Ramos (cell line): Measurements from ENCODE around the gene C2CD4B.

ENCODE experiments used
- in situ Hi-C: fragments of 300-500 bp; cut with MboI; formaldehyde crosslinking; loops from one replicate; pipeline ENCODE4 v1.14.3; 2022; ENCODE audit warnings: low sequenced_read_pairs; ENCODE audit not compliant: unreplicated experiment

The C2CD4B gene, protein sequence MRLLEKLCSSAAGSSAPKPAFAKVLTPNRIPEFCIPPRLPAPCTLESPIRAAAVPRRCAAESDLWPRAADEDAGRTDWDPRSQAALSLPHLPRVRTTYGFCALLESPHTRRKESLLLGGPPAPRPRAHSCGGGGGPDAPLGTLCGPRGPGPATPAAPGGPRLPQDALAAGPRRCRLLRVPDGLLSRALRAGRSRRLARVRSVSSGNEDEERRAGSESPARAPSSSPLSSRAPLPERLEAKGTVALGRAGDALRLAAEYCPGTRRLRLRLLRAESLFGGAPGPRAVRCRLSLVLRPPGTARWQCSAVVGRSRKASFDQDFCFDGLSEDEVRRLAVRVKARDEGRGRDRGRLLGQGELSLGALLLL

DNA sequence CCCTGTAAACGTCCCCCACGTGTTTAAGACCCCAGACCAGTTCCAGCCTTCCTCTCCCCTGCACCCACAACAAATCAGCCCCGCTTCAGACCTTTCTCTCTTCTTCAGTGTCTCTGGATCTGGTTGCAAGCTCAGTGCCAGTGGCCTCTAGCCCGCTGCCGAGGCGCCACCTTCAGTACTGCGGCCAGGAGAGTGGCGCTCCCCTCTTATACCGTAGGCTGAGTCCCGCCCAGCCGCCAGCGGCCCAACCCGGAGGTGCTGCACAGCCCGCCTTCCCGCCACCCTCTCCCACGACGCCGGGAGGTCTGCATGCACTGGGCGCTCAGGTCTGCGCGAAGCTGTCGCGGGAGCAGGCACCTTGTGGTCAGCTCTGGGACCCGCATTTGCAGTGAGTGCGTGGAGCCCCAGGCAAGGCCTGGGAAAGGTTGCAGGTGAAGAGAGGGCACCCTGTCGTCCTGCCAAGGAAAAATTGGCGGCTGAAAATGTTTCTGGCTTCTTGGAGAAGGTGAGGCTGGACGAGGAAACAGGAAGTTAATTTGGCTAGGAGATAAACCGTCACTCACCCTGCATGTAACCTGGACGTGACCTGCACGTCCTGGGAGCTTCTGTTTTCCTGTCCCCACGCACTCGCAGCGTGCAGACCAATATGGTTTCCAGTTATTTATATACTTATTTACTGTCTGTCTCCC is at the start of gene C2CD4B:
Gene C2CD4B, minus strand, starts transcription at position 182 of the 689 bp plus-strand sequence. CDS start 301 bp downstream, outside the sequence.
- in situ Hi-C loops = no loop called here

- in situ Hi-C loops = no loop called here
Observed at GRCh38 chr15:62212741-62213140, 47.7 kb upstream of the C2CD4B start.

- in situ Hi-C loops = no loop called here
Observed at GRCh38 chr15:62211348-62211747, 46.3 kb upstream of the C2CD4B start.

GRCh38 chr15:62209821-62210220 is 44.7 kb upstream of the C2CD4B start:
- in situ Hi-C loops = no loop called here

- in situ Hi-C loops = no loop called here
Observed at GRCh38 chr15:62209322-62209721, 44.2 kb upstream of the C2CD4B start.

DNA sequence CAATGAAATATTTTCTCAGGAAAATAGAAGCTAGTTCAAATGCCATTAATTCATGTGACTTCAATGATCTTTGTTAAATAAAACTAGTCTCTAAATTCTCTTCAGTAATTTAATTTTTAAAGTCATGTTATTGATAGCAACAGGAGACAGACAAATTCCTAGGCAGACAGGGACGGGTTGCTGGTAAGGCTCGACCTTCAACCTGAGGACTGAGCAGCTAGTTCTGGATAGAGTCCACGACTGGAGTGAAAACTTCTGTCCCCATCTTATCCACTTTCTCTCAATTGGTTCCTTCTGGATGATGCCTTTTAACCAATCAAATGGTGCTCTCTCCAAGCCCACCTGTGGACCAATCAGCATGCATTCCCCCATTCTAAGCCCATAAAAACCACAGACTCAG is 43.8 kb upstream of the C2CD4B start:
- in situ Hi-C loops = no loop called here

DNA sequence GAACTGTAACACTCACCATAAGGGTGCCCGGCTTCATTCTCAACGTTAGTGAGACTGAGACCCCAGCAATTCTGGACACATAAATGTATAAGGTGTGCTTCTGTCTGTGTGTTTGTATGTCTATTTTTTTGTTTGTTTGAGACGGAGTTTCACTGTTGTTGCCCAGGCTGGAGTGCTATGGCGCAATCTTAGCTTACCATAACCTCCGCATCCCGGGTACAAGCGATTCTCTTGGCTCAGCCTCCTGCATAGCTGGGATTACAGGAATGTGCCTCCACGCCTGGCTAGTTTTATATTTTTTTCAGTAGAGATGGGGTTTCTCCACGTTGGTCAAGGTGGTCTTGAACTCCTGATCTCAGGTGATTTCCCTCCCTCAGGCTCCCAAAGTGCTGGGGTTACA is 43.3 kb upstream of the C2CD4B start:
- in situ Hi-C loops = no loop called here

DNA sequence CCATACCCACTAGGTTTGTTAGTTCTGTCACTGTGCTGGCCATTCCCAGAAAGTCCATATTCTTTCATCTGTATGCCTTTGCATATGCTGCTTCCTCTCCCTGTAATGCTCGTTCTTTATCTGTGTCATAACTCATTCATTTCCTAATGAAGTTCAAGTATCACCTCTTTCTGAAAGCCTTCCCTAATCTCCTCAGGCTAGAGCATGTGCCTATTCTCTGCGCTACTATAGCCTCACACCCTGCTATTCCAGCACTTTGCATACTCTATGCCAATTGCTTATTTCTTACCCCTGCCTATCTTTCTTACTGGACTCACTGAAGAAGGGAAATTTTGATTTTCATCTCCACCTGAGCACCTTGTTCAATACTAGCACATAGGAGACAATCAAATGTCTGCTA is 25.6 kb upstream of the C2CD4B start:
- in situ Hi-C loops = no loop called here

- in situ Hi-C loops = no loop called here
Observed at GRCh38 chr15:62190274-62190673, 25.2 kb upstream of the C2CD4B start.

DNA sequence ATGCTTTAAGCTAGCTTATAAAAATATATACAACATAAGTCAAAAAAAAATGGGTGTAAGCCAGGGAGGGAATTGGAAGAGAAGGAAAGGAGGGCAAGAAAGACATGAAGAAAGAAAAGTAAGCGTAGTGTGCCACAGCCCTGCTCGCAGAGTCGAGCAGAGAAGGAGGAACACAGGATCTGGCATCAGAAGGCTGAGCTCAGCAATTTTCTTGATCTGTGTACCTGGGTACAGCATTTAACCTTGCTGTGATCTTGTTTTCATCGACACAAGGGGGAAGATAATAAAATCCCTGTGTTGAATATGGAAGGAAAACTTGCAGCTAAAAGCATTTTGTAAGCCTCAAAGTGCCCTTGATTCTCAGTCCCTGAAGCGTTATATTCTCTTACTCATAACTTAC is 23.7 kb upstream of the C2CD4B start:
- in situ Hi-C loops = no loop called here

DNA sequence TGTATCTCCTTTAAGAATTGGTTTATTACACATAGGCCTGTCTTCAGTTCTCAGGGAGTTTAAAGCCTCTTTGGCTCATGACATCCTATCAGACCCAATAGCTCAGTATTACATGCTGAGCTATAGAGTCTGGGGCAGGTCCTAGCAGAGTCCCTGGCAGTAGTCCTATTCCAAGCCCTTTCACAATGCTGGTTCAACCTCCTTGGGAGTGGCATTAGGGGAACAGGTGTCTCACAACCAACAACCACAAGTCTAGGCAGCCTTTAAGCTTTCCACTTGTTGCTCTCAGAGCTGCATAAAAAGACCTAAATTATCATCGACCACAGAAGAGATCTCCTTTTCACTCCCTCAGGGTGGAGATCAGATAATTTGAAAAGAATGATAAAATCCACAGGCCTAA is 22.8 kb upstream of the C2CD4B start:
- in situ Hi-C loops = no loop called here

GRCh38 chr15:62187425-62187824 is 22.3 kb upstream of the C2CD4B start:
- in situ Hi-C loops = no loop called here

DNA sequence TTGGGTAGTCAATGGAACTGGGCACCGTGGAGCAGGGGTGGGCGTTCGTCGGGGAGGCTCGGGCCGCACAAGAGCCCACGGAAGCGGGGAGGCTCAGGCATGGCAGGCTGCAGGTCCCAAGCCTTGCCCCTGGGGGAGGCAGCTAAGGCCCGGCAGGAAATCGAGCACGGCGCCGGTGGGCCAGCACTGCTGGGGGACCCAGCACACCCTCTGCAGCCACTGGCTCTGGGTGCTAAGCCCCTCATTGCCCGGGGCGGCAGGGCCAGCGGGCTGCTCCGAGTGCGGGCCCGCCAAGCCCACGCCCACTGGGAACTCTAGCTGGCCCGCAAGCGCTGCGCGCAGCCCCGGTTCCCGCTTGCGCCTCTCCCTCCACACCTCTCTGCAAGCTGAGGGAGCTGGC is 21.5 kb upstream of the C2CD4B start:
- in situ Hi-C loops = no loop called here

DNA sequence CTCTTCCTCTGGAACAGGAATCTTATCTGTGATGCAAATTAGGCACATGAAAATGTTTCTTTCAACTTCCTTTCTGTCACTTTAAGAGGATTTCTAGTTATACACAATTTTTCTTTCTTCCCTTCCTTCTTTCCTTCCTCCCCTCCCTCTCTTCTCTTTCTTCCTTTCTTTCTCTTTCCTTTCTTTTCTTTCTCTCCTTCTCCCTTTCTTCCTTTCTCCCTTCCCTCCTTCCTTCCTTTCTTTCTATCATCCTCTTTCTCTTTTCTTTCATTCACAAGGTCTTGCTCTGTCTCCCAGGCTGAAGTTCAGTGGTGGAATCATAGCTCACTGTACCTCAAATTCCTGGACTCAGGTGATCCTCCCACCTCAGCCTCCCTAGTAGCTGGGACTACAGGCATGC is 18.0 kb upstream of the C2CD4B start:
- in situ Hi-C loops = no loop called here

DNA sequence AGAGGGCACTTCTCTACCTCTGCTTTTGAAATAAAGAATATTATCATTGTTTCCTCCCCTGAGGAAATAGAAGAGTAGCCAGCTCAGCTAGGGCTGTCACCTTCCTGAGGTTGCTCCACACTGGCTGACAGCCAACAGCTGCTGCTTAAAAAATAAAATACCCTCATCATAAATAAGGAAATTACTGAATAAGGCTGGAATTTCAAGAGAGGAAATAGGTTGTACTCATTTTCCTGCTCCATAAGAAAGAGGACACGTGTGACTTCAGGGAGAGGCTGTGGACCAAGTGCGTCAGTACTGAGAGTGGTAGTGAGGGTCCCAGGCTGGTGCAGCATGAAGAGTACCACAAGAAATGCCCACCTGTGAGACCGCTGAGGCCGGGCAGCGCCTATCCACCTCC is 8.1 kb upstream of the C2CD4B start:
- in situ Hi-C loops = no loop called here

- in situ Hi-C loops = no loop called here
Observed at GRCh38 chr15:62171882-62172281, 6.8 kb upstream of the C2CD4B start.

- in situ Hi-C loops = no loop called here
Observed at GRCh38 chr15:62165793-62166375, 799 bp upstream of the C2CD4B start.

GRCh38 chr15:62164396-62165103 is 535 bp downstream of the C2CD4B start:
- in situ Hi-C loops = no loop called here

GRCh38 chr15:62164014-62164395 is 1.1 kb downstream of the C2CD4B start:
- in situ Hi-C loops = no loop called here

- in situ Hi-C loops = no loop called here
Observed at GRCh38 chr15:62163397-62164013, 1.6 kb downstream of the C2CD4B start.
